ENCODE results near the gene EML5.
A peak's percentile ranks its signal among the peaks of the same experiment; 100 is the strongest.

Gene EML5

DNA sequence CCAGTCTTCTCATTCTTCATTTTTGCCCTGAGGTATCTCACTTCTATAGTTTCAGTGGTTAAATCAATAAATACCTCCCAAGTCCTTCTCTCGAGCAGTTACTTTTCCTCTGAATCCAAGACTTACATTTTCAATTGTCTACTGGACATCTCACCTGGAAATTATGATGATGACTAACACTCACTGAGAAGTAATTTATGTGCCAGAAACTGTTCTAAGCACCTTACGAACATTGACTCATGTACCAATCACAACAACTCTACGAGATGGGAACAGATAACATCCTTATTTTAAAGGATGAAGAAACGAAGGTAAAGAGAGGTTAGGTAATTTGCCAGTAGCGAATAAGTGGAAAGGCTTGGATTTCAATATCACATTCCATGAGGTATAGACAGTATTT, 94.1 kb downstream of the EML5 start:
- no peak for DNase-seq

DNA sequence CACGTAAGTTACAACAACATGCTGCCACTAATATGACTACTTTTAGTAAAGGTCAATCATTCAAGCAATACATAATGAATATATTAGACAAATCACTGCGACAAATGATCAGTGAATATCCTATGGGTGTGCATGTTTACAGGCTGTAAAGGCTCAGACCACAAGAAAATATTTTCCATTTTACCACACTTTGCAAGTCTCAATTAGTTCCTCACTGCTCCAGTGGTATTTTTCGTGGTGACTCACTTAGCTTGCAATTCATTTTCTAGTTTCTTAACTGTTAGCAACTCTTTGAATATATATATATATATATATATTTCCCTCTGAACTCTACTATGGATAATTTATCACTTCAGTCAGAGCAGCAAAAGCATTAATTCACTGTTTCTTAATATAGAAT, 96.9 kb downstream of the EML5 start:
- DNase-seq, result no peak

DNA sequence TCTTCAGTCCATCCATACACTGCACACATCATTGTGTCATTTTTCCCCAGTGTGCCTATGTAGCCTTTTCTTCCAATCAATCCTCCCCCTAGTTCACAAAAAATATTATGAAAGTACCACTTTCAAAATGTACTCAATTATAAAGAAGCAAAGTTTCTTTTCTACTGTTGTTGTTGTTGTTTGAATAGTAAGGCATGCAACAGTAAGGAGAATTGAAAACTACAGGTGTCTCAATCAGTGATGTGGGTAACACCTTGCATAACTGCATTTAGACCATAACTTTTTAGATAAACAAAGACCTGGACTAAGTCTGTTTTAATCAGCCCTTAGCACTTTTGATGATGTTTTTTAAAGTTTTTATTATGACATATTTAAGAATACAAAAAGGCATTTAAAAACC, 104.4 kb downstream of the EML5 start:
- no peak for DNase-seq

DNA sequence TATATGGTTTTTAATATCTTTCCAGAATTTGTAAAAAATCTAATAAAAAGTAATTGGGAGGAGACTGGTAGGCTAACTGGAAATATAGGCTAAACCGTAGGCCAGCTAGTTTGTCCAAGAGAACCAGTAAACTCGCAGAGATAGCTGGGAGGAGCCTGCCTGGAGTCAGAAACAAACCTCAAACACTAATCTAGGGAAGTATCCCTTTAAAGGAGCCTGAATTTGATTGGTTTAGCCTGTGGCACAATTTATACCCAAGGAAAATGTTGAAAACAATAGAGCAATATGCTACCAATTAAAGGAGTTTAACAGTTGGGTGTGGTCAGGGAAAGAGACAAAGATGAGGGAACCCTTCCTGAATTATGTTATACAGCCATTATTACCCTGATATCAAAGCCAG, 109.6 kb downstream of the EML5 start:
- DNase-seq, result no peak

DNA sequence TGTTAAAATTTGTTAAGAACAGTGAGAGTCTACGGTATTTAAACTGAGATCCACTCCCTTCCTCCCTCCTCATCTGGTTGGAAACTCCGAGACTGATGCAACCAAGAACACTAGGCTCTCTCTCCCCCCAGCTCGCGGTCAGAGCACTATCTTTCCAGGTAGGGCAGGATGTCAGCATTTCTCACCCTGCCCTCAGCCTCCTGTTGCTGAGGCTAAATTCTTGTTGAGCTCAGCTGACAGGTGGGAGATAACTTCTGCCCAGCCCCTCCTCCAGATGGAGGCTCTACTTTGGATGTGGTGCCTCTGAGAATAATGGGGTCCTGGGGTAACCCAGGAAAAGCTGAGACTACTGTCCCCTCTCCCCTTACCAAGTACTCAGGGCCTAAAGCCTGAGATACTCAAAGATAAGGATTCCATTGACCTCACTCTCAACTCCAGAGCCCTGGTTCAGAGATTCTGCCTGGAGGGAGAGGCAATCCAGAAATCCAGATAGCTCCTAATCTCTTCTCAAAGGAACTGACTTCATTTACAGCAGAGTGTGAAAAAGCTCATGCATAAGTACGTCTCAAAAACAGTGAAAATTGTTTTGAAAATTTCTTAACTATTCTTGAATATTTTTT, 110.1 kb downstream of the EML5 start:
- no peak for DNase-seq

DNA sequence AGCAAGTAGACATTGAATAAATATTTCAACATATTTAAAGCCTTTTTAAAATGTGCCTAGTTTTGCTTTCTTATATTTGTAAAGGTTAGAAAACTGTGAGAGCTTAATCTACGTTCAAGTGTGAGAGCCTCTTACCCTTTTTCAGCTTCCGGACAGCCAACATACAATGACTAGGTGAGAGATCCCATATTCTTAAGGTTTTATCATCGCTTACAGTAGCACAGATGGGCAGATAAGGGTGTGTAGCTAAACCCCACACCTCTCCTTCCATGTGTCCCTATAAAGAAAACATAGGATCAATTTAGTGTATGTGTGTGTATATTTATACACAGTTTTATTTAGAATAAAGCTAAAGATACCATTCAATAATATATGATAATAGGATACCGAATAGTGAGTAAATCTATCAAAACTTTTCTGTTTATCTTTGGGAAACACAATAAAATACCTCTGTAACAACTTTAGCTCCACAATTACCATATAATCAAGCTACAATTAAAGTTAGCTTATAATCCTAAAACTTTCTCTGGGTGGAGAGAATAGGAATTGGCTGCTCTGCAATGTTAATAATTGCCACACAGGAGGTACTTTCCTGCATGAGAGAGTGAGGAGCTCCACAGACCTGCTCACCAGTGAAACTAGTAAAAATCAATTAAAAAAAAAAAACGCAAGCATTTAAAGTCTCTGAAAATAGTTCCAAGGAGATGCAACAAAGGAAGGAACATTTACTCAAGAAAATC, 110.8 kb downstream of the EML5 start:
- DNase-seq, result no peak

DNA sequence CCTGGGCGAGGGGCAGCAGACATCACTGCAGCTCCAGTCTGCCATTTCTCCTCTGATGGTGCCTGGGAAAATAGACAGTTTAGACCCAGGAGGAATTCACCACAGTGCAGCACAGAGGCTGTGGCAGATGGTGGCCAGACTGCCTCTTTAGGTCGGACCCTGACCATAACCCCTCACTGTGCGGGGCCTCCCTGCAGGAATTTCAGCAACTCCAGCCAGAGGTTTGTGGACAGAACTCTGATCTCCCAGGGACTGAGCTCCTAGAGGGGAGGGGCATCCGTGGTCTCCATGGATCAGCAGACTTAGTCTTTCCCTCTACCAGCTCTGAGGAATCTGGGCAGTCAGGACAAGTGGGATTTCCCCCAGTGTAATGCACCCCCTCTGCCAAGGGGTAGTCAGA, 123.4 kb downstream of the EML5 start:
- DNase-seq, result no peak

DNA sequence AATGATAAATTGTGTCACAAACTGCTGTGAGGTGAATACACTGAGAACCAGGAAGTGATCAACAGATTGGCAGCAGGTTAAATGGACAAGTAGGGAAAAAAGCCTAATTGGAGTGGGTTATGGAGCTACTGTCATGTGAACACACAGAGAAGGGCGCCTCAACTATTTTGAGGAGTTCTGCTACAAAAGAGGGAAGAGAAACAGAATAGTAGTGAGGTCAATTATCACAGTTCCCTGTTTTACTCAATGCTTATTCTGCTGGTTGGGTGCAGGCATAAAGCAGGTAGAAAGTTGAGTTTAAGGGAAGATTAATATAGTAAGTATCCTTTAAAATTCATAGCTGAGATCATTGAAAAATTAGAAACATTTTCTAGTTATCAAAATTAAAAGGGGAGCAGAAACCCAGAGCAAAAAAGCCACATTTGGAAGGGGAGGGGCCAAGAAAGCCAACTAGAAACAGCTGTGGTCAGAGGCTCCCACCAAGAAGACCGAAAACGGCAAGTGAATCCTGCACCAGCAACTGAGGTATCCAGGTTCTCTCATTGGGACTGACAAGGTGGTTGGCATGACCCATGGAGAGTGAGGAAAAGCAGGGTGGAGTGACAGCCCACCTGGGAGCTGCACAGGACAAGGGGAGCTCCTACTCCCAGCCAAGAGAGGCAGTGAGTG, 124.2 kb downstream of the EML5 start:
- DNase-seq, result no peak

DNA sequence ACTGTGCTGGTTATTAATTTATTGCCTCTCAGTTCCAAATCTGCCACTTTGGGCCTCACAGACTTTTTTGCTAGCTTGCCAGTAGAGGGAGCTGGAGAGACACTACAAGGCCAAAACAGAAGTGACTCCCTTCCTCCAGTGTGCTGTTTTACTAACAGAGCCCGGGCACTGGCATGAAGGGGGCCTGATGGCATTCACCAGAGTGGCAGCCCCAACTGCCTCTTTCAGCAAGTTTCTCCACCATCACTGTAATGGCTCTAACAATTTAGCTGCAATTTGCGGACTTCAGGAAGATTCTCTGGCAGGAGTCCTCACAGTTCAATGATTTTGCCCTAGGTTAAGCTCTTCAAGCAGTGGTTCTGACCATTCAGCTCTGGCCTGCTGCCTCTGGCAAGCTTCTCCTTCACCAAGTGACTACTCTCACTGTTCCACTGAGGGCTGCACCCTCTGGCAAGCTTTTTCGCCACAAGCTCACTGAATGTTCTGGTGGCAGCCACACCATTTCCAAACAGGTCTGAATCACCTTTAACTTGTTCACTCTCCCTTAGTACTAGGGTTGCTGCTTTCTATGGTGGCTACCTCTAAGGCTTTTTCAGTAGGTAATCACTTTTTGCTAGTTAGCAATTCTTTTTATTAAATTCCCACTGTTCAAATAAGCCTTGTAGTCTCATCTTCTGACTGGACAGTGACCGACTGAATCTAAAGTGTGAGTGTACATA, 125.0 kb downstream of the EML5 start:
- peak; percentile 56 to 69 for DNase-seq

DNA sequence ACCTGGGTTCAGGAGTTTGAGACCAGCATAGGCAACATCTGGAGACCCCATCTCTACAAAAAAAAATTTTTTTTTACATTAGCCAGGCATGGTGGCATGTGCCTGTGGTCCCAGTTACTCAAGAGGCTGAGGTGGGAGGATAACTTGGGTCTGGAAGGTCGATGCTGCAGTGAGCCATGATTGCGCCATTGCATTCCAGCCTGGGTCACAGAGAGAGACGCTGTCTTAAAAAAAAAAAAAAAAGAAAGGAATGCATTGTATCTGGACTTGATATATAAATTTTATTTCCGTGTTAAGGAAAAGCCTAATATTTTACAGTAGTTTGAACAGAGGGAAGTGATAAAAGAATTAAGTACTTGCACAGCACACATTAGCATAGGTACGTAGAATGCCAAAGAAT, 132.7 kb downstream of the EML5 start:
- no peak for DNase-seq

DNA sequence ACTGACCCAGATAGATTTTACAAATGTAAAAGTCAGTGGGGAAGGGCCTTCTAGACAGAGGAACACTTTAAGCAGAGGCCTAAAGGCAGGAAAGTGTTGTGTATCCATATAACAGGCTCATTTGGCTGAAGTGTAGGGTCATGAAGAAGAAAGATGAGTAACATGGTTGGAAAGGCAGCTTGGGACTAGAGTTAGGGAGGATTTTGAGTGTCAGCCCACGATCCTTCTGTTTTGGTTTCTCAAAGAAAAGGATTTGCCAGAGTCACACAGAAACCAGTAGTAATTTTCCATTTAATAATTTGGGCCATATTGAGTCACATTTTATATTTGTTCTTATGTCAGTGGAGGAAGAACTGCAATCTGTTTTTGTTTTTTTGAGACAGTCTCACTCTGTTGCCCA, 153.5 kb downstream of the EML5 start:
- DNase-seq, result no peak

DNA sequence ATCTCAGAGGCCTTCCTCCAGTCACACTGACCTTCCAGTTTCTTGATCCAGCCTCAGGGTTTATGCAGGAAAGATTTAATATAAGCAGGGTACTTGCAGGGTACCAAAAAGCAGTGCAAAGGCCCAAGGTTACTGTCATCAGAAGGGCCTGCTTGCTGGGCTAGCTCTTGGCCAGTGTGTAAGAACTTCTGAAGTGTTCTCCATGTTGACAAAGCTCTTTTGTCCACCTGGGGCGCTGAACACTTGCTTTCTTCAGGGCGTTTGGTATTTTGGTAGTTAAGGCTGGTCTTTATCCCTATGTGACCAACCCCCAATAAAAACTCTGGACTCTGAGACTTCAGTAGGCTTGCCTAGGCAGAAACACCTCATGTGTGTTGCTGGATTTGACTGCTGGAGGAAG, 160.2 kb downstream of the EML5 start:
- DNase-seq, result no peak

DNA sequence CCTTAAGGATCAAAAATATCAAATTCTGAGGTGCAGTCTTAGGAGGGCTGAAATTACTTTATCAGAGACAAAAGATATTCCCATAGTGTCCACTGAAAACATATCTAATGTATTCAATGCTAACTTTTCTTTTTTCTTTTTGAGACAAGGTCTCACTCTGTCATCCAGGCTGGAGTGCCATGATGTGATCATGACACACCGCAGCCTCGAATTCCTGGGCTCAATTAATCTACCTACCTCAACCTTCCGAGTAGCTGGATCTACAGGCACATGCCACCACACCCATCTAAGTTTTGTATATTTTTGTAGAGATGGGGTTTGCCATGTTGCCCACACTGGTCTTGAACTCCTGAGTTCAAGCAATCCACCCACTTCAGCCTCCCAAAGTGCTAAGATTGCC, 161.7 kb downstream of the EML5 start:
- no peak for DNase-seq

DNA sequence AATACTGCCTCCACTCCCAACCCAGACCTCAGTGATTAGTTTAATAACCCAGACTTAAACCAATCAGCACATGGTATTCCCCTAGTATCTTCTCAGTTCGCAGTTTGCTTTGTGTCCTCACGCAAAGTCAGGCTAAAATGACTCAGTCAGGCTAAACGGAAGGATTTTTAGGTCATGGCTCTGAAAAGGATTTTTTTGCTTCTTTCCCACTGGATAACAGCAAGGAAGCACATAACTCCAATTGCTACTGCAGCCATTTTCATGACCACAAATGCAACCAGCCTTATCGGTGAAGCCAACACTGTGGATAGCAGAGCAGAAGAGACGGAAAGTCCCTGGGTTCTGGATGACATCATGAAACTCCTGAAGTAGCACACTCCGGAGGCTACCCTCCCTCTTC, 162.2 kb downstream of the EML5 start:
- DNase-seq, result no peak

DNA sequence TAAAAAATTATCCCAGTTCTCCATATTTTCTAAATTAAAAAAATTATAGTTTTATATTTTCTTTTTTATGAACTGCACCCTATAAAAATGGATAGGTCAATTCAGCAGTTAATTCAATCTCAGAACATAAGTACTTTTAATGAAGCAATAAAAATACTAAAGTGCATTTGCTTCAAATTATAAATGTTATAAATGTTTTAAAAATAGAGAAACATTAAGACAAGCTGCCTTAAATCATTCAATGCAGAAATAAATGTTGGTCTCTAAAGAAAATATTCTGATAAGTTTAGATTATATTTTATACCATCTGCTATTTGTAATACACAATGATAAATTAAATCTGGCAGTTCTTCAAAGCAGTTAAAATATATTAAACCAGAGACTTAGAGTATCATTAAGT, 164.3 kb downstream of the EML5 start:
- DNase-seq, result no peak

DNA sequence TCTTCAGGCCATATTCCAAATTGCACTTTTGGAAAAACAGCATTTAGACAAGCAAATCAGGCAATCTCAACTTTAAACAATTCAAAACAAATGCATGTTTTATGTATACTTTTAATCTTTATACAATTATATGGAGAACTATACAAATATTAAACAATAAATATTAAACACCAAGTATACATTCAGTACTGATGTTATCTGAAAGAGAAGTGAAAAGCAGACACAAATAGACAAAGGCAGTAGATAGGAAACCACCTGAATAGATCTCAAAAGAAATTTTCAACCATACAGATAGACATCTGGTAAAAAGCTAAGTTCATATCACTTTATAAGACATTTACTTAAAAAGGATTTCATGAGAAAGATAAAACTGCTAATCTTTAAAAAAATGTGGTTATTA, 164.7 kb downstream of the EML5 start:
- no peak for DNase-seq

DNA sequence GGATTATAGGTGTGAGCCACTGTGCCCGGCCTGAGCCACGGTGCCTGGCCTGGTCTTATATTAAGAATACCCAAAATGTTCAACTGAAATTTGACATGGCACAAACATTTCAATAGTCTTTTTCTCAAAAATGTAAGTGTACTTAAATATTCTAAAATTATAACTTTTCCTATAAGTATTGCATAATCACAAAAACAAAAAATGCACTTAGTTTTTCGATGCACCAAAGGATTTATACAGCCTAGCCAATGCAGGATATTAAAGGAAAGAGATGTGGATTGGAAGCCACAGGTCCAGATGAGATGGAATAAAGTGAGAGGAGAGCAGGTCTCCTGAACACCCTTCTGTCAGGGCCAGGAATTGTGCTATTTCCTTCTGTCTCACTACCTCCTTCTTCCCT, 167.1 kb downstream of the EML5 start:
- no peak for DNase-seq

DNA sequence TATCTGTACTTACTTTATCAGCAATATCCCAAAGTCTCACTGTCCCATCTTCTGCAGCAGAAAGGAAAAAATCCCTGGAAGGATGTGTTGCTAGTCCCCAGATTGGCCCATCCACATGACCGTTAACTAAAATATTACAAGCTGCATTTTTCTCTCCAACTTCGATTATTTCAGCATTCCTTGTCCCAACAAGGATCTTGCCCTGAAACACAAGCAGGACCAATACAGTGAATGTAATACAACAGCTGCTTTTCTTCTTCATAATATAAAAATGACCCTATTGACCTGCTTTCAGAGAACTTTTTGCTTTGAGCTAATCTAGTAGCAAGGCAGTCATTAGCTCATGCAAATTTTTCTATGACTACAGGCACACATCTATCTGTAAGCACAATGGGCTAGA, 171.7 kb downstream of the EML5 start:
- no peak for DNase-seq

DNA sequence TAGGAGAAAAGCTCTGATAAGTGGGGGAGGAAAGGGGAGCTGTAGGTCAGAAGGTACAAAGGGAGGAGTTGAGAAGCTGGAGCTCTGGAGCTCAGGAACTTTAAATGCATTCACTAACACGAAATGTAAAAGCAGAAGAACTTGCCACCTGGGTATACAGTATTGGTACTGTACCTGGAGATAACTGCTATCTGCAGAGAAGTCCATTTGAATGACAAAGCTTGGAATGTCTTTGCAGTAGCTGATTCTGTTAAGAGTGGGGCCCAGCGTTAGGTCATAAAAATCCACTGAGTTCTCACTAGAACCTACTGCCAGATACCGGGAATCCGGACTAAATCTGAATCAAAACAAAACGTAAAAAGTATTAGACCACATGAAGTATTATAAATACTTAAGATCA, 174.3 kb downstream of the EML5 start:
- DNase-seq, result no peak

DNA sequence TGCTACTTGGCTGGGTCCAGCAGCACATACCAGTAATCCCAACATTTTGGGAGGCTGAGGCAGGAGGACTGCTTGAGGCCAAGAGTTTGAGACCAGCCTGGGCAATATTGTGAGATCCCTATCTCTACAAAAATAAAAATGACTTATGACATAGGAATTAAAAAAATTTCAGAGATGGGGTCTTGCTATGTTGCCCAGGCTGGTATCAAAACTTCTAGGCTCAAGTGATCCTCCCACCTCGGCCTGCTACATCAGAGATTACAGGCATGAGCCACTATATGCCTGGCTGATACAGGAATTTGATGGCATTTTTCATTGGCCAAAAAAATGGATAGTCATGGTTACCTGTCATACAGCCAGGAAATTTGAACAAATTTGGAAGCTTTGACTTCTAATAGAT, 175.3 kb downstream of the EML5 start:
- no peak for DNase-seq

DNA sequence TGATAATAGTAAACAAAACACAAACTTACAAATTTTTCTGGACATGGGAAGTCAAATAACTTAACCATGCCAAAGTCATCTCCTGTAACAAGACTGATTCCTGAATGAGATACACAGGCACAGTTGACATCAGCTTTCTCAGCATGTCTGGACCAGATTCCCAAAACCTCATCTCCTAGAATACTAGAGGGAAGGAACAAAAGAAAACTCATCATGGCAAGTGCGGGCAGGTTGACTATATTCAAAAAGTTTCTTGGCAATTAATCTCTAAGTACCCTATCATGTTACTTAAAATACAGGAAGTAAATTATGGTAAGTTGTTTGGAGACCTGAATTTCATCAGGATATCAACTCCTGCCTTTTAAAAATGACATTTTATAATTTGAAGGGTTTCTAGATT, 176.1 kb downstream of the EML5 start:
- DNase-seq, result no peak

DNA sequence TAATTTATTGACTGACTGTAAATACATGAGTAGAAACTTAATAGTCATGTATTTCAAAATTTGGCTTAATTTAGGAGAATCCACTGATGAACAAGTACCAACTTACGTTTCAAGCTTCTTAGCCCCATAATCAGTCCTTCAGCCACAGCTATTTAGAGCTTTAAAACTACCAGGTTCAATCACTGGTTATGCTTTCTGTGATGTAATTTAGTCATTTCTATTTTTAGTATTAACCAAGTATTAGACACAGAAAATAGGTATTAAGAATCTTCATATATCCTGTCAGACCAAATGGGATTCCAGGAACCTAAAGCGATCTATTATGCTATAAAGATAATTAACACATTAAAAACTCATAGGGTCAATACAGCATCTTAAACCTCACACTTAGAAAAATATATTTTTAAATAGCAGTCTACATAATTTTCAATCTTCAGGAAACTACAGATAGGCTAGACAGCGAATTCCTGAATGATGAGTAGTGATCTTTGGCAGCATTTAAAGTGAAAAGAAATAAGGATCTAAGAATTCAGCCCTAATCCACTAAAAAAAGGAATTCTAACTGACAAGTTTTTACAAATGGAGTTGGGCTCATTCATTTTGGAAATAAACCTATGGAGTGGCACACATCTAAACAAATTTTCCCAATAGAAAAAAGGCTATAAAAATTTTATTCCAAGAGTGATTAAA, 178.4 kb downstream of the EML5 start:
- DNase-seq, result no peak

DNA sequence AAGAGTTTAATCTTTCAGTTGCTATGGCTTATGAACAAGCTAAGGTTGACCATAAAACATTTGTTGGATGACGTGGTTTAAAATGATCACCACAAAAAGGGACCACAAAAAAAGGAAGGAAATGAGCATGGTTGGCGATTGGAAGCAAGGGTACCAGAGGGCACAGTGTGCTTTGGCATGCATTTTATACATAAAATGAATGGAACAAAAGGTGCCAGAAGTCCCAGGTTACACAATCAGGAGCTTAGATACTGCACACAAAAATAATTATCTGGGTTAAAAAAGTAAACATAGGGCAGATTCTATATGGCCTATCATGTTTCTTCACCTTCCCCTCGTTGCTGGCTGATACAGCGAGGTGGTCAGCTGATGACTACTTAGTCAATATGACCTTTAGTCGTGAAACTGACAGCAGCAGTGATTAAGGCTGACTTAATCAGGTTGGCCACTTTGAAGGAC, 179.2 kb downstream of the EML5 start:
- DNase-seq, result peak in 1 of 2 experiments; percentile 38
